ENCODE results near the gene TMEM260. TPM values are rescaled to one million over a fixed set of nuclear protein-coding genes. Genes with fewer than 3 reads are reported as not detected.

Gene TMEM260
- total and polyA plus RNA-seq, 7 donors = 2.5 to 7.4 (median 3.8) TPM

DNA sequence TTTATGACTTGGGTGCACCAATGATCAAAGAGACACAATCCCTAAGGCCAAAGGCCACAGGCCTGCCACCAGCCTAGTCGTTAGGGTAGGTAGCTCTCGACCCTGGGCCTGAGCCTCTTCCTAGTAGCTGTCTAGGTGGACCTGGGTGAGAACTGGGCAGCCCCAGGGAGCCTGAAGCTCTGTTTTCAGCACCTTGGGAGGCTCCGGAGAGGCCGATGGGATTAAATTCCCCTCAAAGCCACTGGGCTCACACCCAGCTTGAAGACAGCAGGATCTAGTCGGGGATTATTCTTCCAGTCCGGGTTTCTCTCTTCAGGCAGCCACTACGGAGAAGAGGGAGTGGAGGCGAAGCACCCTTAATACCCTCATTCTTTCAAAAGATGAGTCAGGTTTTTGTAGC is 79.8 kb downstream of the TMEM260 start:
- ATAC-seq (no peak), DNase-seq (no peak)
- Histone ChIP-seq H3K27me3 (ENCODE audit: insufficient read depth in 3 of 3, low read length in 2 of 3) (no peaks in the 10 kb centered on the region), H3K9me3 (no peaks in the 10 kb centered on the region), H3K36me3 (ENCODE audit: insufficient read depth in 1 of 2, low read depth in 1 of 2) (no peaks in the 10 kb centered on the region), H3K4me1 (no peaks in the 10 kb centered on the region), H3K27ac (no peak overlapping the region), H3K4me3 (no peak overlapping the region)
- TF ChIP-seq, protein P1, sequence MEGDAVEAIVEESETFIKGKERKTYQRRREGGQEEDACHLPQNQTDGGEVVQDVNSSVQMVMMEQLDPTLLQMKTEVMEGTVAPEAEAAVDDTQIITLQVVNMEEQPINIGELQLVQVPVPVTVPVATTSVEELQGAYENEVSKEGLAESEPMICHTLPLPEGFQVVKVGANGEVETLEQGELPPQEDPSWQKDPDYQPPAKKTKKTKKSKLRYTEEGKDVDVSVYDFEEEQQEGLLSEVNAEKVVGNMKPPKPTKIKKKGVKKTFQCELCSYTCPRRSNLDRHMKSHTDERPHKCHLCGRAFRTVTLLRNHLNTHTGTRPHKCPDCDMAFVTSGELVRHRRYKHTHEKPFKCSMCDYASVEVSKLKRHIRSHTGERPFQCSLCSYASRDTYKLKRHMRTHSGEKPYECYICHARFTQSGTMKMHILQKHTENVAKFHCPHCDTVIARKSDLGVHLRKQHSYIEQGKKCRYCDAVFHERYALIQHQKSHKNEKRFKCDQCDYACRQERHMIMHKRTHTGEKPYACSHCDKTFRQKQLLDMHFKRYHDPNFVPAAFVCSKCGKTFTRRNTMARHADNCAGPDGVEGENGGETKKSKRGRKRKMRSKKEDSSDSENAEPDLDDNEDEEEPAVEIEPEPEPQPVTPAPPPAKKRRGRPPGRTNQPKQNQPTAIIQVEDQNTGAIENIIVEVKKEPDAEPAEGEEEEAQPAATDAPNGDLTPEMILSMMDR (IDR thresholded peaks at IDR 0.05) = no peak
- WGBS, 3 donors = 33 to 41% (median 36%) methylated on average over 8 of the region's 8 CpGs
- intact Hi-C loops (cut with DNase I) = no loop called here

DNA sequence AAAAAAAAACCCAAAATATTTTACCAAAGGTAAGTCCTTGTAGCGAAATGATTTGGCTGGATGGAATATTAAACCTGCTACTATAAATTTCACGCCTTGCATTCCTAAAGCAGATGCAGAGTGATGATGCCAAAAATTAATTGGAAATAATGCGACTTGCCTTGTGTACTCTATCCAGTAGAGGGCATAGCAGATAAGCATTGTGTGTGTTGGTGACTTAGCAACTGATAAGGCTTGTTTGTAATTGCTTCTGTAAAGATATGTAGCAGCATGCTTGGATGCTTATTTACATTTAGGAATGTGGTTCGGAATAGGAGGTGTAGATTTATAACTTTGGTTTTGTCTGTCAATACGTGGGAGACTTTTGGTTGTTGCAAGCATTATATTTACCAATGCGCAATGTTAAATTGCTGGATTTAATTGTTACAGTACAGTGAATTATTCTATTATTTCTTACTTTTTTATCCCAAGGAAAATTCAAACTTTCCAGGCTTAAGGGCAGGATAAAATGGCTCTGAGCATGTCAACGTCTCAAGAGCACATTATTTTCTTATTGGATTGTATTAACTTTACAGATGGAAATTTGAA is 80.5 kb downstream of the TMEM260 start:
- no peaks in the 10 kb centered on the region for H3K9me3 ChIP-seq
- ATAC-seq (peak in 2 of 4 donors; percentile 43 to 61), DNase-seq (no peak)
- 23 to 27% (median 24%) methylated on average over 7 of the region's 7 CpGs for WGBS, 3 donors
- H3K27me3 ChIP-seq (ENCODE audit: insufficient read depth in 3 of 3, low read length in 2 of 3) = no peaks in the 10 kb centered on the region
- intact Hi-C loops (cut with DNase I) = loop anchor here (5.0 to 10.0 kb wide), 2 partner anchors 655 to 657 kb away; no protein-coding TSS in a partner anchor
- TF ChIP-seq, protein P1 (IDR thresholded peaks at IDR 0.05) = peak; percentile 50
- no peaks in the 10 kb centered on the region for H3K4me1 ChIP-seq
- no peaks in the 10 kb centered on the region for H3K36me3 ChIP-seq (ENCODE audit: insufficient read depth in 1 of 2, low read depth in 1 of 2)
- H3K27ac ChIP-seq = no peak overlapping the region
- H3K4me3 ChIP-seq = no peak overlapping the region

DNA sequence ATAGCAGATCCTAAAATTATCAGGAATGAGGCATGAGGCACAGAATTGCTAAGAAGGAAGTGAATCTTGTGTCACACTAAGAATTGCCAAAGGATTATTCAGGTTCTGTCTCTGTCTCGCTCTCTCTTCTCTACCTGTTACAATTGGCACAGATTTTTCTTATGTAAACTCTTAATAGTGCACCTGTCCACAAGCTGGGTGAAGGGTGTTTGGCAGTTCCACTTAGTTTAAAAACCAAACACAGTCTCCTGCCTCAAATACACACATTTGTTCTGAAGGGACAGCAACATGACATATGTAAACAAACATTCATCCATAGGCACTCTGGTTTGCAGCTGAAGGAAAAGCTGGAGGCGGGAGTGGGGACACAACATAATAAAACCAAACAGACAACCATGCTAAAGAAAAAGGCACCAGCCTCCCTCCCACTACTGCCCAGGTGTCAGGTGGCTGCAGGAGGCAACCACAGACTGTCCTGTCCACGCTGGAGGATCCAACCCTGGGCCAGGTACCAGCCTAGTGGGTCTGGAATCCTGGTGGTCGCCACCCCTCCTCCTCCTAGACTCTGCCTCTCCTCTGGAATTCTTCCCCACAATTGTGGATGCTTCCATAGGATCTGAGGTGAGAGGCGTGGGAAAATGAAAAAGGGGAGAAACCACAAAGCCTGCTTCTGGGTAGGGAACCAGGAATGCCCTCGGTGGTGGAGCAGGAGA is 81.2 kb downstream of the TMEM260 start:
- 72 to 82% (median 78%) methylated on average over 6 of the region's 6 CpGs for WGBS, 3 donors
- intact Hi-C loops (cut with DNase I) = loop anchor here (5.0 to 10.0 kb wide), 2 partner anchors 654 to 656 kb away; no protein-coding TSS in a partner anchor

DNA sequence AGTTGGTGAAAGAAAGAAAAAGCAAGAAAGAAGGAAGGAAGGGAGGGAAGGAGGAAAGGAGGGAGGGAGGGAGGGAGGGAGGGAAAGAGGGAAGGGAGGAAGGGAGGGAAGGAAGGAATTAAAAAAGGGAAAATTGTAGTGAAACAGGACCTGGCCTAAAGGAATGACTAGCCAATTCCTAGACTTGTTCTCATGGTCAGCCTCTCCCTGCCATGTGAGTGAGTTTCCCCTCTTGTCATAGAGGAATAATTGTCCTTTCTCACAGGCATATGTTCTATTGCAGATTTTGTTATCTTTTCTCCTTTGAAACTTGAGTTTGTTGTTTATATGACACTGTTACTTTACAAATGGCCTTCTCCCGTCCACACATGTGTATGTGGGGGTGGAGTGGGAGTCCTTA is 81.9 kb downstream of the TMEM260 start:
- Histone ChIP-seq H3K27ac (no peak overlapping the region), H3K27me3 (ENCODE audit: insufficient read depth in 3 of 3, low read length in 2 of 3) (no peaks in the 10 kb centered on the region), H3K4me3 (no peak overlapping the region), H3K4me1 (no peaks in the 10 kb centered on the region), H3K36me3 (ENCODE audit: insufficient read depth in 1 of 2, low read depth in 1 of 2) (no peaks in the 10 kb centered on the region), H3K9me3 (no peaks in the 10 kb centered on the region)
- ATAC-seq = no peak
- intact Hi-C loops (cut with DNase I) = loop anchor here (5.0 to 10.0 kb wide), 2 partner anchors 653 to 656 kb away; no protein-coding TSS in a partner anchor
- TF ChIP-seq, protein P1 (IDR thresholded peaks at IDR 0.05) = no peak
- DNase-seq = no peak
- WGBS, 3 donors = 54 to 88% (median 74%) methylated on average over 1 of the region's 1 CpG

More for the DNA sequence above, 81.2 kb downstream of the TMEM260 start:
- DNase-seq = no peak
- H3K4me3 ChIP-seq = no peak overlapping the region
- H3K4me1 ChIP-seq = no peaks in the 10 kb centered on the region
- TF ChIP-seq, protein P1 (IDR thresholded peaks at IDR 0.05) = no peak
- no peaks in the 10 kb centered on the region for H3K36me3 ChIP-seq (ENCODE audit: insufficient read depth in 1 of 2, low read depth in 1 of 2)
- ATAC-seq = no peak
- H3K9me3 ChIP-seq = no peaks in the 10 kb centered on the region
- no peaks in the 10 kb centered on the region for H3K27me3 ChIP-seq (ENCODE audit: insufficient read depth in 3 of 3, low read length in 2 of 3)
- H3K27ac ChIP-seq = no peak overlapping the region

All from psoas muscle (tissue), 8 donors.